ENCODE measurements around the gene FRMPD4. TPM values are rescaled to one million over a fixed set of nuclear protein-coding genes. Genes with fewer than 3 reads are reported as not detected.

The FRMPD4 gene
- total and polyA plus RNA-seq, 2 donors from 2014 or later: not detected

GRCh38 chrX:12245650-12246645, 107.7 kb downstream of the FRMPD4 start:
- no peaks in the 10 kb centered on the region for H3K4me1 ChIP-seq (ENCODE audit: control insufficient read depth in 2 of 3, insufficient read depth in 2 of 3, low read depth in 1 of 3, low read length in 3 of 3)
- H3K9me3 ChIP-seq (ENCODE audit: control insufficient read depth in 2 of 3, insufficient read depth in 1 of 3, low read length in 3 of 3): no peaks in the 10 kb centered on the region
- intact Hi-C loops (cut with DNase I): no loop called here
- H3K27ac ChIP-seq (ENCODE audit: low read depth in 2 of 2, low read length in 2 of 2): no peak overlapping the region
- TF ChIP-seq CTCF (IDR thresholded peaks at IDR 0.05; ENCODE audit: borderline replicate concordance, extremely low read depth, insufficient read depth): no peak
- DNase-seq: no peak
- no peak overlapping the region for H3K9ac ChIP-seq (ENCODE audit: low read length in 3 of 3)
- no peak for FAIRE-seq
- H3K36me3 ChIP-seq (ENCODE audit: control insufficient read depth in 2 of 3, insufficient read depth in 3 of 3, low read length in 3 of 3): no peaks in the 10 kb centered on the region
- H3K27me3 ChIP-seq (ENCODE audit: control insufficient read depth, insufficient read depth, low read length): no peaks in the 10 kb centered on the region
- no peak overlapping the region for H3K4me3 ChIP-seq (ENCODE audit: low read length in 3 of 3)

- intact Hi-C loops (cut with DNase I): no loop called here
- Histone ChIP-seq H3K27me3 (ENCODE audit: control insufficient read depth, insufficient read depth, low read length) (no peaks in the 10 kb centered on the region), H3K9ac (ENCODE audit: low read length in 3 of 3) (no peak overlapping the region), H3K9me3 (ENCODE audit: control insufficient read depth in 2 of 3, insufficient read depth in 1 of 3, low read length in 3 of 3) (no peaks in the 10 kb centered on the region), H3K27ac (ENCODE audit: low read depth in 2 of 2, low read length in 2 of 2) (no peak overlapping the region), H3K4me1 (ENCODE audit: control insufficient read depth in 2 of 3, insufficient read depth in 2 of 3, low read depth in 1 of 3, low read length in 3 of 3) (no peaks in the 10 kb centered on the region), H3K36me3 (ENCODE audit: control insufficient read depth in 2 of 3, insufficient read depth in 3 of 3, low read length in 3 of 3) (no peaks in the 10 kb centered on the region), H3K4me3 (ENCODE audit: low read length in 3 of 3) (no peak overlapping the region)
- TF ChIP-seq CTCF (IDR thresholded peaks at IDR 0.05; ENCODE audit: borderline replicate concordance, extremely low read depth, insufficient read depth): no peak
- DNase-seq (no peak), FAIRE-seq (no peak)
These were observed 111.7 kb downstream of the FRMPD4 start for GRCh38 chrX:12249997-12250396.

GRCh38 chrX:12263211-12263610, 124.9 kb downstream of the FRMPD4 start:
- intact Hi-C loops (cut with DNase I): no loop called here
- H3K9me3 ChIP-seq (ENCODE audit: control insufficient read depth in 2 of 3, insufficient read depth in 1 of 3, low read length in 3 of 3): no peaks in the 10 kb centered on the region
- no peak overlapping the region for H3K4me3 ChIP-seq (ENCODE audit: low read length in 3 of 3)
- no peaks in the 10 kb centered on the region for H3K36me3 ChIP-seq (ENCODE audit: control insufficient read depth in 2 of 3, insufficient read depth in 3 of 3, low read length in 3 of 3)
- TF ChIP-seq CTCF (IDR thresholded peaks at IDR 0.05; ENCODE audit: borderline replicate concordance, extremely low read depth, insufficient read depth): no peak
- H3K4me1 ChIP-seq (ENCODE audit: control insufficient read depth in 2 of 3, insufficient read depth in 2 of 3, low read depth in 1 of 3, low read length in 3 of 3): no peaks in the 10 kb centered on the region
- no peak for DNase-seq
- H3K9ac ChIP-seq (ENCODE audit: low read length in 3 of 3): no peak overlapping the region
- H3K27ac ChIP-seq (ENCODE audit: low read depth in 2 of 2, low read length in 2 of 2): no peak overlapping the region
- FAIRE-seq: no peak
- H3K27me3 ChIP-seq (ENCODE audit: control insufficient read depth, insufficient read depth, low read length): no peaks in the 10 kb centered on the region
